SJCRH30 (cell line): Measurements from ENCODE around the gene POLR3C. TPM values are rescaled to one million over a fixed set of nuclear protein-coding genes. Genes with fewer than 3 reads are reported as not detected.
"Not testable (repeated sequence)": the region's sequence is repeated elsewhere in the genome, so short reads cannot be mapped to it uniquely, and the experiment has no call there.

Experiments
- DNase-seq, 2 experiments: peaks; one replicate each; pipeline ENCODE4 v3.0.0-alpha.2; 2015 to 2020
- H3K27ac ChIP-seq: fragments of 250-450 bp; sonication (Bioruptor Pico); 2 replicates; pipeline ENCODE4 v1.5.1; 2020; ENCODE audit warnings: mild to moderate bottlenecking, moderate library complexity
- H3K27me3 ChIP-seq: fragments of 250-450 bp; sonication (Bioruptor Pico); 2 replicates; pipeline ENCODE4 v1.5.1; 2020; ENCODE audit warnings: mild to moderate bottlenecking, moderate library complexity
- H3K36me3 ChIP-seq: fragments of 250-450 bp; sonication (Bioruptor Pico); 2 replicates; pipeline ENCODE4 v1.5.1; 2020; ENCODE audit warnings: mild to moderate bottlenecking, moderate library complexity
- H3K4me1 ChIP-seq: fragments of 250-450 bp; sonication (Bioruptor Pico); 2 replicates; pipeline ENCODE4 v1.5.1; 2020; ENCODE audit warnings: mild to moderate bottlenecking, moderate library complexity
- H3K4me3 ChIP-seq: fragments of 250-450 bp; sonication (Bioruptor Pico); 2 replicates; pipeline ENCODE4 v1.5.1; 2020; ENCODE audit warnings: mild to moderate bottlenecking, moderate library complexity
- H3K9me3 ChIP-seq: fragments of 250-450 bp; sonication (Bioruptor Pico); replicated peaks from 2 replicates; pipeline ENCODE4 v1.5.1; 2020; ENCODE audit warnings: mild to moderate bottlenecking, moderate library complexity
- total RNA-seq: library from RNA; depleted of rRNA; stranded (reverse); fragments of >200 nt; shearing (Covaris generic); gene quantifications from 2 replicates; pipeline ENCODE4 v1.2.3, GENCODE V29; 2014

Gene POLR3C
- total RNA-seq, 1 experiment from 2014 or later: 28.5 TPM

GRCh38 chr1:145804235-145805045 lies 19.6 kb upstream of the POLR3C start:
- Histone ChIP-seq H3K4me1 (no peaks in the 10 kb centered on the region), H3K36me3 (no peaks in the 10 kb centered on the region), H3K4me3 (no peak overlapping the region), H3K9me3 (no peaks in the 10 kb centered on the region), H3K27ac (no peak overlapping the region), H3K27me3 (no peaks in the 10 kb centered on the region)
- no peak for DNase-seq

GRCh38 chr1:145805057-145805456 lies 18.9 kb upstream of the POLR3C start:
- Histone ChIP-seq H3K4me3 (no peak overlapping the region), H3K27ac (no peak overlapping the region), H3K4me1 (no peaks in the 10 kb centered on the region), H3K9me3 (no peaks in the 10 kb centered on the region), H3K27me3 (no peaks in the 10 kb centered on the region), H3K36me3 (no peaks in the 10 kb centered on the region)
- DNase-seq: no peak

GRCh38 chr1:145806408-145806807 lies 17.6 kb upstream of the POLR3C start:
- no peak overlapping the region for H3K27ac ChIP-seq
- no peak overlapping the region for H3K4me3 ChIP-seq
- no peaks in the 10 kb centered on the region for H3K9me3 ChIP-seq
- no peaks in the 10 kb centered on the region for H3K4me1 ChIP-seq
- no peak for DNase-seq
- H3K27me3 ChIP-seq: no peaks in the 10 kb centered on the region
- H3K36me3 ChIP-seq: no peaks in the 10 kb centered on the region

GRCh38 chr1:145806844-145807243 lies 17.2 kb upstream of the POLR3C start:
- Histone ChIP-seq H3K9me3 (no peaks in the 10 kb centered on the region), H3K4me1 (no peaks in the 10 kb centered on the region), H3K4me3 (no peak overlapping the region), H3K36me3 (no peaks in the 10 kb centered on the region), H3K27me3 (no peaks in the 10 kb centered on the region), H3K27ac (no peak overlapping the region)
- DNase-seq: no peak

- H3K4me3 ChIP-seq, H3K27me3 ChIP-seq, H3K4me1 ChIP-seq, H3K36me3 ChIP-seq, H3K9me3 ChIP-seq, H3K27ac ChIP-seq: not testable (repeated sequence)
- DNase-seq: peak in 1 of 2 experiments; percentile 6
Observed at GRCh38 chr1:145812977-145813810, 10.8 kb upstream of the POLR3C start.

- H3K27ac ChIP-seq, H3K27me3 ChIP-seq, H3K4me3 ChIP-seq, H3K9me3 ChIP-seq, H3K36me3 ChIP-seq, H3K4me1 ChIP-seq: not testable (repeated sequence)
- DNase-seq: peak; percentile 6 to 33
Observed at GRCh38 chr1:145818095-145818494, 5.9 kb upstream of the POLR3C start.

- not testable (repeated sequence) for H3K27me3 ChIP-seq, H3K4me3 ChIP-seq, H3K4me1 ChIP-seq, H3K9me3 ChIP-seq, H3K27ac ChIP-seq, DNase-seq
- peaks cover 20% of the 10 kb centered on the region for H3K36me3 ChIP-seq
Observed at GRCh38 chr1:145822779-145823331, 1.1 kb upstream of the POLR3C start.

GRCh38 chr1:145824499-145824842 lies 471 bp downstream of the POLR3C start:
- DNase-seq: no peak
- Histone ChIP-seq H3K36me3 (peaks cover 32% of the 10 kb centered on the region), H3K27ac (peak overlapping the region; percentile 80), H3K9me3 (no peaks in the 10 kb centered on the region), H3K4me3 (peak overlapping the region; percentile 90), H3K27me3 (no peaks in the 10 kb centered on the region), H3K4me1 (no peaks in the 10 kb centered on the region)

- no peaks in the 10 kb centered on the region for H3K4me1 ChIP-seq
- DNase-seq: no peak
- H3K27me3 ChIP-seq: no peaks in the 10 kb centered on the region
- no peaks in the 10 kb centered on the region for H3K9me3 ChIP-seq
- no peak overlapping the region for H3K27ac ChIP-seq
- no peak overlapping the region for H3K4me3 ChIP-seq
- H3K36me3 ChIP-seq: peaks cover 43% of the 10 kb centered on the region
Observed at GRCh38 chr1:145826030-145826429, 2.0 kb downstream of the POLR3C start.

- no peaks in the 10 kb centered on the region for H3K4me1 ChIP-seq
- H3K36me3 ChIP-seq: peaks cover 48% of the 10 kb centered on the region
- H3K27me3 ChIP-seq: no peaks in the 10 kb centered on the region
- no peak for DNase-seq
- H3K9me3 ChIP-seq: no peaks in the 10 kb centered on the region
- no peak overlapping the region for H3K27ac ChIP-seq
- no peak overlapping the region for H3K4me3 ChIP-seq
Observed at GRCh38 chr1:145827966-145828365, 4.0 kb downstream of the POLR3C start.

- H3K9me3 ChIP-seq: no peaks in the 10 kb centered on the region
- H3K36me3 ChIP-seq: peaks cover 54% of the 10 kb centered on the region
Observed at GRCh38 chr1:145828367-145829026, 4.5 kb downstream of the POLR3C start.

GRCh38 chr1:145830810-145831209 lies 6.8 kb downstream of the POLR3C start:
- not testable (repeated sequence) for H3K4me3 ChIP-seq, DNase-seq, H3K4me1 ChIP-seq, H3K27ac ChIP-seq, H3K9me3 ChIP-seq, H3K27me3 ChIP-seq
- H3K36me3 ChIP-seq: peaks cover 65% of the 10 kb centered on the region

More at GRCh38 chr1:145828367-145829026, 4.5 kb downstream of the POLR3C start:
- Histone ChIP-seq H3K4me3 (no peak overlapping the region), H3K27ac (no peak overlapping the region), H3K4me1 (no peaks in the 10 kb centered on the region), H3K27me3 (no peaks in the 10 kb centered on the region)
- DNase-seq: no peak

GRCh38 chr1:145837656-145838055 lies 13.7 kb downstream of the POLR3C start:
- H3K4me3 ChIP-seq: no peak overlapping the region
- H3K27ac ChIP-seq: no peak overlapping the region
- H3K4me1 ChIP-seq: no peaks in the 10 kb centered on the region
- DNase-seq: no peak
- no peaks in the 10 kb centered on the region for H3K27me3 ChIP-seq
- H3K9me3 ChIP-seq: no peaks in the 10 kb centered on the region
- H3K36me3 ChIP-seq: peaks cover 54% of the 10 kb centered on the region

GRCh38 chr1:145843031-145843430 lies 19.0 kb downstream of the POLR3C start:
- Histone ChIP-seq H3K36me3 (peaks cover 20% of the 10 kb centered on the region), H3K4me1 (peaks cover 4% of the 10 kb centered on the region; the same call in 1 of the 2 replicates), H3K4me3 (no peak overlapping the region), H3K27me3 (no peaks in the 10 kb centered on the region), H3K27ac (no peak overlapping the region), H3K9me3 (no peaks in the 10 kb centered on the region)
- no peak for DNase-seq

GRCh38 chr1:145845144-145845513 lies 21.1 kb downstream of the POLR3C start:
- H3K36me3 ChIP-seq: peaks cover 20% of the 10 kb centered on the region
- peak overlapping the region; percentile 69; the same call in 1 of the 2 replicates for H3K27ac ChIP-seq
- no peak for DNase-seq
- H3K27me3 ChIP-seq: no peaks in the 10 kb centered on the region
- H3K4me3 ChIP-seq: peak overlapping the region; percentile 74
- H3K4me1 ChIP-seq: peaks cover 4% of the 10 kb centered on the region; the same call in 1 of the 2 replicates
- H3K9me3 ChIP-seq: no peaks in the 10 kb centered on the region
